Tibial artery (tissue), 4 donors: ENCODE results near the gene CRYGD.

Experiments
- DNase-seq, 2 donors: peaks; one replicate each; pipeline ENCODE4 v3.0.0-alpha.2; 2019
- H3K27ac ChIP-seq, 2 donors: fragments of 200-600 bp; sonication (generic) in 1 of 2; 1 replicate in 1 of 2; 2 replicates in 1 of 2; pipeline ENCODE4 v1.5.1; 2018 to 2019; ENCODE audit warnings: mild to moderate bottlenecking in 1 of 2
- H3K27me3 ChIP-seq, 2 donors: fragments of 200-600 bp; sonication (generic) in 1 of 2; one replicate each; pipeline versions ENCODE4 v1.5.1 to v1.6.0; 2016 to 2019
- H3K36me3 ChIP-seq, 3 donors: fragments of 200-600 bp; sonication (generic) in 2 of 3; one replicate each; pipeline ENCODE4 v1.5.1; 2016 to 2019; ENCODE audit warnings: mild to moderate bottlenecking in 2 of 3
- H3K4me1 ChIP-seq, 4 donors: fragments of 200-600 bp; sonication (generic) in 2 of 4; 1 replicate in 3 of 4; 2 replicates in 1 of 4; pipeline ENCODE4 v1.5.1; 2016 to 2019
- H3K4me3 ChIP-seq, 2 donors: fragments of 200-600 bp; sonication (generic) in 1 of 2; 1 replicate in 1 of 2; 2 replicates in 1 of 2; pipeline ENCODE4 v1.5.1; 2018 to 2019; ENCODE audit warnings: mild to moderate bottlenecking in 2 of 2
- H3K9me3 ChIP-seq, 3 donors: fragments of 200-600 bp; sonication (generic) in 1 of 3; one replicate each; pipeline ENCODE4 v1.5.1; 2016 to 2019
- intact Hi-C: fragments of 100-400 bp; cut with DNase I; formaldehyde crosslinking; loops from one replicate; pipeline ENCODE4 v1.15.0; 2023; ENCODE audit warnings: low total_unique reads
- TF ChIP-seq, protein P1 (sequence below), 2 experiments: fragments of 200-600 bp in 1 of 2; fragments of 450-650 bp in 1 of 2; IDR thresholded peaks; one replicate each; pipeline ENCODE4 v1.5.1; 2017 to 2019; ENCODE audit warnings: antibody characterized with exemption in 2 of 2, mild to moderate bottlenecking in 1 of 2, moderate library complexity in 1 of 2

The CRYGD gene

DNA sequence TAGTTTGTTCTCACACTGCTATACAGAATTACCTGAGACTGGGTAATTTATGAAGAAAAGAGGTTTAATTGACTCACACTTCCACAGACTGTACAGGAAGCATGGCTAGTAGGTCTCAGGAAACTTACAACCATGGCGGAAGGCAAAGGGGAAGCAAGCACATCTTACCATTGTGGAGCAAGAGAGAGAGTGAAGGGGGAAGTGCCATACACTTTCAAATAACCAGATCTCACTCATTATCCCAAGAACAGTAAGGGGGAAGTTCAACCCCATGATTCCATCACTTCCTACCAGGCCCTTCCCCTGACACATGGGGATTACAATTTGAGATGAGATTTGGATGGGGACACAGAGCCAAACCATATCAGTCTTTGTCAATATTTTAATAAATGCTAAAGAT is 26.6 kb upstream of the CRYGD start:
- no peaks in the 10 kb centered on the region for H3K9me3 ChIP-seq
- no peak for DNase-seq
- no peaks in the 10 kb centered on the region for H3K36me3 ChIP-seq
- no peaks in the 10 kb centered on the region for H3K27me3 ChIP-seq
- TF ChIP-seq, protein P1, sequence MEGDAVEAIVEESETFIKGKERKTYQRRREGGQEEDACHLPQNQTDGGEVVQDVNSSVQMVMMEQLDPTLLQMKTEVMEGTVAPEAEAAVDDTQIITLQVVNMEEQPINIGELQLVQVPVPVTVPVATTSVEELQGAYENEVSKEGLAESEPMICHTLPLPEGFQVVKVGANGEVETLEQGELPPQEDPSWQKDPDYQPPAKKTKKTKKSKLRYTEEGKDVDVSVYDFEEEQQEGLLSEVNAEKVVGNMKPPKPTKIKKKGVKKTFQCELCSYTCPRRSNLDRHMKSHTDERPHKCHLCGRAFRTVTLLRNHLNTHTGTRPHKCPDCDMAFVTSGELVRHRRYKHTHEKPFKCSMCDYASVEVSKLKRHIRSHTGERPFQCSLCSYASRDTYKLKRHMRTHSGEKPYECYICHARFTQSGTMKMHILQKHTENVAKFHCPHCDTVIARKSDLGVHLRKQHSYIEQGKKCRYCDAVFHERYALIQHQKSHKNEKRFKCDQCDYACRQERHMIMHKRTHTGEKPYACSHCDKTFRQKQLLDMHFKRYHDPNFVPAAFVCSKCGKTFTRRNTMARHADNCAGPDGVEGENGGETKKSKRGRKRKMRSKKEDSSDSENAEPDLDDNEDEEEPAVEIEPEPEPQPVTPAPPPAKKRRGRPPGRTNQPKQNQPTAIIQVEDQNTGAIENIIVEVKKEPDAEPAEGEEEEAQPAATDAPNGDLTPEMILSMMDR (IDR thresholded peaks at IDR 0.05): no peak
- H3K27ac ChIP-seq: no peak overlapping the region
- H3K4me3 ChIP-seq: no peak overlapping the region
- H3K4me1 ChIP-seq: no peaks in the 10 kb centered on the region
- intact Hi-C loops: no loop called here

DNA sequence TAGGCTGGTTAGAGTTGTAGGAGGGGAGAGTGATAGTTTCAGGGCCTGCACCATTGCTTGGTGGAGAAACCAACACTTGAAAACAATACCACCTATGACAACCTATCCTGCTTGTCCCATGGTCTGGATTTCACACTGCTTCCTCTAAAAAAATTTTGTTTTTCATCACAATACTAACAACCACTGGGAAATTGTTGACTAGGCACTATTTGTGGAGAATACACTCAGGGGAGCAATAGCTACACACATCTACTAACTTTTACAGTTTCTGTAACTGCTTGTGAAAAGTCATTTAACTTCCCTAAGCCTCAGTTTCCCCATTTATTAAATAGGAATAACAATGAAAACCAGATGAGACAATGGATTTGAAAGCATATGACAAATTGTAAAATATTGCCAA is 25.8 kb upstream of the CRYGD start:
- intact Hi-C loops: no loop called here
- Histone ChIP-seq H3K4me3 (no peak overlapping the region), H3K36me3 (no peaks in the 10 kb centered on the region), H3K27ac (no peak overlapping the region), H3K27me3 (no peaks in the 10 kb centered on the region), H3K4me1 (no peaks in the 10 kb centered on the region), H3K9me3 (no peaks in the 10 kb centered on the region)
- DNase-seq: no peak
- TF ChIP-seq, protein P1 (IDR thresholded peaks at IDR 0.05): no peak

DNA sequence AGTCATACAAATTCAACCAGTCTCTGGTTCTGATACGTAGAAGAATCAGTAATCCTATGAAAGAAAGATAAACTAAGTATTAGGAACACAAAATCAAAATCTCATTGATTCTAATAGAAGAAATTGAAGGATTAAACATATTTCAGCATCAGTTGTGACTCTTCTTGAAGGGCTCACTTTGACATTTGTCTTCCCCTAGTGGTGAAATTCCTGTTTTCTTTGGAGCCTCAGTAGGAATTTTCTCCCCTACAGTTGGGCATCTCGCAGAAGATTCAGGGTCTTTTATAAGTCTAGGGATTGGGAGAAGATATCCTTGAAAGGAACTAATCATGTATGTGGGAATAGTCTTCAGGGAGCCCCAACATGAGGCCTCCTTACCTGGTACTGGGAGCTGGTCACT is 24.5 kb upstream of the CRYGD start:
- TF ChIP-seq, protein P1 (IDR thresholded peaks at IDR 0.05): no peak
- intact Hi-C loops: no loop called here
- H3K9me3 ChIP-seq: no peaks in the 10 kb centered on the region
- no peaks in the 10 kb centered on the region for H3K36me3 ChIP-seq
- H3K4me1 ChIP-seq: no peaks in the 10 kb centered on the region
- no peak for DNase-seq
- H3K27ac ChIP-seq: no peak overlapping the region
- H3K4me3 ChIP-seq: no peak overlapping the region
- no peaks in the 10 kb centered on the region for H3K27me3 ChIP-seq

DNA sequence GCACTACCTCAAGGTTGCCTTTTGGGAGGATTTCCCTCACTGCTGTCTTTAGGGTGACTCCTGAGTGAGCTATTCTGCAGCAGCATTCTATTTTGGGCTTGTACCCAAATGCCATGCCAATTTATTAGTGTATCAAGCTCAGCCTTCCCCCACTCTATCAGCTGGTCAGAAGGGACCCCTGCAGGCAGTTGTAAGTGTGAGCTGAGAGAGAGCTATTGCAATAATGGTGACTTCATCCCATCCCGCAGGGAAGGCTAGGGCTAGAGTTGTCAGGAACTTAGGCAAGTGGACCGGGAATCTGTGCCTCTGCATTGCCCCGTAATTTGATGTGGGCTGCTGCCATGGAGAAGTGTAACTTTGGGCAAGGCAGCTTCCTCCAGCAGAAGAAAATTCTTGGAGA is 23.4 kb upstream of the CRYGD start:
- no peaks in the 10 kb centered on the region for H3K27me3 ChIP-seq
- H3K36me3 ChIP-seq: no peaks in the 10 kb centered on the region
- no peak overlapping the region for H3K4me3 ChIP-seq
- TF ChIP-seq, protein P1 (IDR thresholded peaks at IDR 0.05): no peak
- intact Hi-C loops: no loop called here
- H3K27ac ChIP-seq: no peak overlapping the region
- H3K4me1 ChIP-seq: no peaks in the 10 kb centered on the region
- no peaks in the 10 kb centered on the region for H3K9me3 ChIP-seq
- DNase-seq: no peak

DNA sequence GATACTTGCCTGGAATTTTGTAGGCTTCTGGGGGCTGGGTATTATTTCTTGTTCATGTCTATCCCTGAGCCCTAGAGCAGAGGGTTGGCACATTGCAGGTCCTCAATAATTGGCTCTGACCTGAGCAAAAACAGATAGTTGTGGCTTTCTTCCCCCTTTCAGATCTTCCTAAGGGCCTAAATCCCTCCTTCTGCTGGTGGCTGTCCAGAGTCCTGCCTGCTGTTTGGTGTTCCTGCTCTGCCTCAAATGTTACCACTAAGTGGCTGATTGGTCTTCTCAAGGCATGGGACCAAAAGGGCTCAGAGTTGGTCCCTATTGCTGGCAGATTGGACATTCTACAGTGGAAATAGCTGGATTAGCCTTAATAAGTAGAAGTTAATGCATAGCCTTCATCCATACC is 22.7 kb upstream of the CRYGD start:
- Histone ChIP-seq H3K4me3 (no peak overlapping the region), H3K9me3 (no peaks in the 10 kb centered on the region), H3K27me3 (no peaks in the 10 kb centered on the region), H3K27ac (no peak overlapping the region), H3K4me1 (no peaks in the 10 kb centered on the region), H3K36me3 (no peaks in the 10 kb centered on the region)
- intact Hi-C loops: no loop called here
- TF ChIP-seq, protein P1 (IDR thresholded peaks at IDR 0.05): no peak
- DNase-seq: no peak

DNA sequence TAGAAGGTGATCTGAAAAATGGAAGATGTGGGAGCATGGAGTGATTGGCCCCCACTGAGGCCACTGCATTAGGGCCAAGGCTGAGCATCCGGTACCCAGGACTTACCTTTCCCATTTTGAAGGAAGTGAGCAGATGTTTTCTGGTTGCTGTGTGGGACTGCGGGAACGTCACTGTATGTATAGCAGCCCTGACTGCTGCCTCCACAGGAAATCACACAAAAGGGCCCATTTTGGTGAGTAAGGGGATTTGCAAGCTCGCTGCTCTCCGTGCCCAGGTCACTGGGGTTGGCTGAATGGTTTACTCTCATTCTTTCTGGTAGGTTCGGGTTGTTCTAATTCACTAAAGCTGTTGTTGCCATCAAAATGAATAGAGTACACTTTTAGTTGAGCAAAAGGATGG is 21.7 kb upstream of the CRYGD start, which contains the start of gene CRYGB:
Gene CRYGB, minus strand, starts transcription at position 153 of the 400 bp plus-strand sequence. Its CDS starts 38 bp downstream, at position 115.
- no peak for DNase-seq
- Histone ChIP-seq H3K27me3 (no peaks in the 10 kb centered on the region), H3K4me3 (no peak within 1 kb of the TSS), H3K9me3 (no peaks in the 10 kb centered on the region), H3K27ac (no peak within 1 kb of the TSS), H3K4me1 (no peaks in the 10 kb centered on the region), H3K36me3 (no peaks in the 10 kb centered on the region)
- intact Hi-C loops: no loop called here
- TF ChIP-seq, protein P1 (IDR thresholded peaks at IDR 0.05): no peak
